Measurements from ENCODE around the gene PRKACB. TPM values are rescaled to one million over a fixed set of nuclear protein-coding genes. Genes with fewer than 3 reads are reported as not detected.

Gene PRKACB
- total RNA-seq, 4 donors from 2014 or later: 37.4 to 57.7 (median 50.9) TPM

DNA sequence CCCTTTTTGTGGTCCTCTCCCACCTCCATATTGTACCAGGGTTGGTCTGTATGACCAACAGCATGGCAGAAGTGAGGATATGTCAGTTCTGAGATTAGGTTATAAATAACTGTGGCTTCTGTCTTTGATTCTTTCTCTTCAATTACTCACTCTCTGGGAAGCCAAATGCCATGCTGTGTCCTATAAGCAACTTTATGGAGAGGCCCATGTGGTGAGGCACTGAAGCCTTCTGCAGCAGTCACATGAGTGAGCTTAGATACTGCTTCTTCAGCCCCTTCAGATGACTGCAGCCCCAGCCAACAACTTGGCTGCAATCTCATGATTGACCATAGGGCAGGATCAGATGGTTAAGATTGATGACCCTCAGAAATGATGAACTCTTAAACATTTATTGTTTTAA is 123.4 kb downstream of the PRKACB start:
- no peak overlapping the region for H3K4me3 ChIP-seq
- no peaks in the 10 kb centered on the region for H3K36me3 ChIP-seq
- no peaks in the 10 kb centered on the region for H3K9me3 ChIP-seq
- H3K27ac ChIP-seq: no peak overlapping the region
- no peaks in the 10 kb centered on the region for H3K27me3 ChIP-seq
- ATAC-seq: no peak
- H3K4me1 ChIP-seq: peaks cover 0 to 9% (median 0%) of the 10 kb centered on the region in 3 donors
- TF ChIP-seq POLR2A (IDR thresholded peaks at IDR 0.05): no peak
- TF ChIP-seq, protein P1, sequence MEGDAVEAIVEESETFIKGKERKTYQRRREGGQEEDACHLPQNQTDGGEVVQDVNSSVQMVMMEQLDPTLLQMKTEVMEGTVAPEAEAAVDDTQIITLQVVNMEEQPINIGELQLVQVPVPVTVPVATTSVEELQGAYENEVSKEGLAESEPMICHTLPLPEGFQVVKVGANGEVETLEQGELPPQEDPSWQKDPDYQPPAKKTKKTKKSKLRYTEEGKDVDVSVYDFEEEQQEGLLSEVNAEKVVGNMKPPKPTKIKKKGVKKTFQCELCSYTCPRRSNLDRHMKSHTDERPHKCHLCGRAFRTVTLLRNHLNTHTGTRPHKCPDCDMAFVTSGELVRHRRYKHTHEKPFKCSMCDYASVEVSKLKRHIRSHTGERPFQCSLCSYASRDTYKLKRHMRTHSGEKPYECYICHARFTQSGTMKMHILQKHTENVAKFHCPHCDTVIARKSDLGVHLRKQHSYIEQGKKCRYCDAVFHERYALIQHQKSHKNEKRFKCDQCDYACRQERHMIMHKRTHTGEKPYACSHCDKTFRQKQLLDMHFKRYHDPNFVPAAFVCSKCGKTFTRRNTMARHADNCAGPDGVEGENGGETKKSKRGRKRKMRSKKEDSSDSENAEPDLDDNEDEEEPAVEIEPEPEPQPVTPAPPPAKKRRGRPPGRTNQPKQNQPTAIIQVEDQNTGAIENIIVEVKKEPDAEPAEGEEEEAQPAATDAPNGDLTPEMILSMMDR (IDR thresholded peaks at IDR 0.05): no peak
- TF ChIP-seq EP300 (IDR thresholded peaks at IDR 0.05): no peak
- no peak for TF ChIP-seq POLR2AphosphoS5 (IDR thresholded peaks at IDR 0.05)

DNA sequence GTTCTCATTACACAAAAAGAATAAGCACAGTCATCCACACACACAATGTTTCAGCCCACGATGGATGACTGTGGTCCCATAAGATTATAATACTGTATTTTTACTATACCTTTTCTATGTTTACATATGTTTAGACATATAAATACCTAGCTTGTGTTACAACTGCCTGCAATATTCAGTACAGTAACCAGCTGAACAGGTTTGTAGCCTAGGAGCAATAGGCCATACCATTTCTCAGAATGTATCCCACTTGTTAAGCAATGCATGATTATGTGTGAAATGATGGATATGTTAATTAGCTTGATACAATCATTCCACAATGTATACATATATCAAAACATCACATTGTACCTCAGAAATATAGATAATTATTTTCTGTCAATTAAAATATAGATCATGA is 124.3 kb downstream of the PRKACB start:
- no peak for ATAC-seq
- Histone ChIP-seq H3K27me3 (no peaks in the 10 kb centered on the region), H3K4me1 (peaks cover 0 to 9% (median 0%) of the 10 kb centered on the region in 3 donors), H3K4me3 (no peak overlapping the region), H3K36me3 (no peaks in the 10 kb centered on the region), H3K27ac (no peak overlapping the region), H3K9me3 (no peaks in the 10 kb centered on the region)
- TF ChIP-seq POLR2AphosphoS5 (IDR thresholded peaks at IDR 0.05) (no peak), EP300 (IDR thresholded peaks at IDR 0.05) (no peak), POLR2A (IDR thresholded peaks at IDR 0.05) (no peak)
- TF ChIP-seq, protein P1 (IDR thresholded peaks at IDR 0.05): no peak
- 64 to 86% methylated on average over 1 of the region's 1 CpG for WGBS, 2 donors (ENCODE audit: low coverage in 1 of 2)

DNA sequence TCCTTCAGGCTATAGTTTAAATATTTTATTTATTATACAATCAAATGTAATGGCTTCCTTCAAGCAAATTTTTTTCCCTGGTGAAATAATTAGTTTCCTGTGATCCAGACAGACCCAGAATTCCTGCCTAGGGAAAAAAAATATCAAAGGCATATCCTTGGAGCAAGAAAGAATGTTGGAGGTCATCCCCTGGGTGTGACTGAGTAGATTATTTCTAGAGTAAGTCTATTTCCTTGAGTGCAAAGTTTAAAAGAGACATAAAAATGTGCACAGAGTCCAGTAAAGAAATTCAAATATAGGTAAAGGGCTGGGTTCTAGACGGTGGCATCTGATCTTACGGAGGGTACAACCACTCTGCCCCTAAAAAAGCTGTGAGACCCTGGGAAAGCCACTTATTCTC is 125.2 kb downstream of the PRKACB start:
- Histone ChIP-seq H3K27ac (no peak overlapping the region), H3K4me3 (no peak overlapping the region), H3K4me1 (peaks cover 0 to 9% (median 0%) of the 10 kb centered on the region in 3 donors), H3K27me3 (no peaks in the 10 kb centered on the region), H3K36me3 (no peaks in the 10 kb centered on the region), H3K9me3 (no peaks in the 10 kb centered on the region)
- ATAC-seq: no peak
- 0 to 10% methylated on average over 2 of the region's 2 CpGs for WGBS, 2 donors (ENCODE audit: low coverage in 1 of 2)
- TF ChIP-seq, protein P1 (IDR thresholded peaks at IDR 0.05): no peak
- no peak for TF ChIP-seq POLR2A (IDR thresholded peaks at IDR 0.05)
- TF ChIP-seq EP300 (IDR thresholded peaks at IDR 0.05): no peak

DNA sequence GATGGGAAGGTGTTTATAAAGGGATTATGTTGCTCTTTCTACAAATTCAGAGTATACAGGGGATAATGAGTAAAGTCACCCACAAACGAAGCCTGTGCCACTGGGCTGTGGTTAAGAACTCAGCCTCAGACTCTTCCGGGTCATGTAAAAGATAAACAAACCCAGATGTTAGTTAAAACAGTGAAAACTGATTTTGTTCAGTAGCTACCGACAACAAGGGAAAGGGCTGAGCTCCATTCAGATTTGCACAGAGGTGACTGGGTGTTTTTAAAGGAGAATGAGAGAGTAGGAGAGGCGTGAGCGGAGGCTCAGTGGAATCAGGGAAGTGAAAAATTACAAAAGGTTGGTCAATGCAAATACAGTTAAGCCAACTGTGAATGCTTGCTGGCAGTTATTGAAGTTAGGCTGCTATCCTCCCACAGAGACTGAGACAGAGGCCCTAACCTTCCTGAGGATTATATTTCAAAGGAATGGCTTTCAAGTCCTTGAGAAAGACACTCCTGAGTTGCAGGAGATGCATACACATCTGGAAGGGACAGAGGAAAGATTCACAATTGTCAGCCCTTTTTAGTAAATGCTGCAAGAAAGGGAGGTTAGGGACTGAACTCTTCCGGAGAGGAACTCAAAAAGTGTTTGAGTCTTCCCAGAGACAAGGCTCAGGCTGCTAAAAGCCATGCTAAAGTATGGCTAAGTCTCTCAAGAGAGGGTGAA is 127.5 kb downstream of the PRKACB start:
- Histone ChIP-seq H3K27me3 (no peaks in the 10 kb centered on the region), H3K4me1 (peaks cover 0 to 9% (median 0%) of the 10 kb centered on the region in 3 donors), H3K27ac (no peak overlapping the region), H3K36me3 (no peaks in the 10 kb centered on the region), H3K4me3 (no peak overlapping the region), H3K9me3 (no peaks in the 10 kb centered on the region)
- no peak for ATAC-seq
- 27 to 42% methylated on average over 5 to 6 of the region's 6 CpGs for WGBS, 2 donors (ENCODE audit: low coverage in 1 of 2)
- TF ChIP-seq, protein P1 (IDR thresholded peaks at IDR 0.05): no peak
- no peak for TF ChIP-seq EP300 (IDR thresholded peaks at IDR 0.05)
- TF ChIP-seq POLR2AphosphoS5 (IDR thresholded peaks at IDR 0.05): no peak
- no peak for TF ChIP-seq POLR2A (IDR thresholded peaks at IDR 0.05)

DNA sequence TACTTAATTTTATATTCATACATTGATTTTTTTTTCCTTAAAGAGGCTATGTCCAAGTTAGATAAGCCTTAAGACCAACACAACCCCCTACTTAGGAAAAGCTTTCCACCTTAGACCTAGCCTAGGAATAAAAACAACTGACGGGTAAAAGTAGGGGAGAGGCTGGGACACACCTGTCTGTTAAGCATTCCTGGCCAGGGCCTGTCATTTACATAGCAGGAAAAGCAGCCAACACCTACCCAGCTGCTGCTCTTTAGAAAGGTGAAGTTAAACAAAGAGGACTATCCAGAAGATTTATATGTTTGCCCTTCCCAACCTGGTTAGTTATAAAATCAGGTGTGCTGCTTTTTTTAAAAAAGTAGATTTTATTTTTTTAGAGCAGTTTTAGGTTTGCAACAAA is 128.3 kb downstream of the PRKACB start:
- Histone ChIP-seq H3K4me3 (no peak overlapping the region), H3K27ac (no peak overlapping the region), H3K36me3 (no peaks in the 10 kb centered on the region), H3K27me3 (no peaks in the 10 kb centered on the region), H3K9me3 (no peaks in the 10 kb centered on the region), H3K4me1 (peaks cover 0 to 9% (median 0%) of the 10 kb centered on the region in 3 donors)
- WGBS, 2 donors (ENCODE audit: low coverage in 1 of 2): 83 to 88% methylated on average over 1 of the region's 1 CpG
- TF ChIP-seq, protein P1 (IDR thresholded peaks at IDR 0.05): no peak
- TF ChIP-seq POLR2AphosphoS5 (IDR thresholded peaks at IDR 0.05): no peak
- no peak for ATAC-seq

All from gastroesophageal sphincter (tissue), 4 donors.